GM23338 (cell line): ENCODE data around the gene C11orf98. TPM values are rescaled to one million over a fixed set of nuclear protein-coding genes. Genes with fewer than 3 reads are reported as not detected.
A peak's percentile ranks its signal among the peaks of the same experiment; 100 is the strongest.

Source experiments
- ATAC-seq: fragments of 200-7000 bp; cut with Tn5 transposase; 3 replicates; pipeline ENCODE4 v1.9.1; 2020
- DNase-seq: peaks from one replicate; pipeline ENCODE4 v3.0.0-alpha.2; 2015; ENCODE audit warnings: low spot score
- H2AFZ ChIP-seq: fragments of 200-600 bp; sonication (generic); 2 replicates; pipeline ENCODE4 v1.8.0; 2016; ENCODE audit warnings: antibody characterized with exemption, mild to moderate bottlenecking, moderate library complexity
- H3F3A ChIP-seq: fragments of 200-600 bp; sonication (generic); replicated peaks from 2 replicates; pipeline ENCODE4 v1.8.0; 2017; ENCODE audit warnings: antibody characterized with exemption, mixed run types, low read depth
- H3K27ac ChIP-seq: fragments of 200-600 bp; sonication (generic); 2 replicates; pipeline ENCODE4 v1.6.1; 2016; ENCODE audit warnings: low read depth
- H3K27me3 ChIP-seq: fragments of 200-600 bp; sonication (generic); 2 replicates; pipeline ENCODE4 v1.8.0; 2016; ENCODE audit warnings: mild to moderate bottlenecking, mixed run types, moderate library complexity; ENCODE audit not compliant: insufficient read depth
- H3K36me3 ChIP-seq: fragments of 200-600 bp; sonication (generic); 2 replicates; pipeline ENCODE4 v1.8.0; 2016; ENCODE audit warnings: mild to moderate bottlenecking; ENCODE audit not compliant: insufficient read depth
- H3K4me1 ChIP-seq: fragments of 200-600 bp; sonication (generic); 2 replicates; pipeline ENCODE4 v1.8.0; 2016; ENCODE audit warnings: mild to moderate bottlenecking, moderate library complexity; ENCODE audit not compliant: insufficient read depth
- H3K4me2 ChIP-seq: fragments of 200-600 bp; sonication (generic); 2 replicates; pipeline ENCODE4 v1.7.1; 2017; ENCODE audit warnings: mixed run types
- H3K4me3 ChIP-seq: fragments of 200-600 bp; sonication (generic); 2 replicates; pipeline ENCODE4 v1.6.1; 2016; ENCODE audit warnings: mixed run types
- H3K79me2 ChIP-seq: fragments of 200-600 bp; sonication (generic); replicated peaks from 2 replicates; pipeline ENCODE4 v1.8.0; 2017; ENCODE audit warnings: mild to moderate bottlenecking; ENCODE audit not compliant: insufficient read depth
- H3K9me2 ChIP-seq: fragments of 200-600 bp; sonication (generic); 2 replicates; pipeline ENCODE4 v1.8.0; 2017; ENCODE audit not compliant: insufficient read depth
- H4K20me1 ChIP-seq: fragments of 200-600 bp; sonication (generic); replicated peaks from 2 replicates; pipeline ENCODE4 v1.8.0; 2017; ENCODE audit warnings: mild to moderate bottlenecking; ENCODE audit not compliant: insufficient read depth
- H3K27ac Mint-ChIP-seq: 2 replicates; pipeline ENCODE4 v1.8.0; 2020; ENCODE audit warnings: inconsistent platforms, mild to moderate bottlenecking, moderate library complexity, mixed read lengths
- H3K27me3 Mint-ChIP-seq: 3 replicates; pipeline ENCODE4 v1.8.0; 2022; ENCODE audit warnings: low read depth, mild to moderate bottlenecking, moderate library complexity, mixed read lengths, inconsistent platforms; ENCODE audit not compliant: insufficient read depth, poor library complexity
- H3K36me3 Mint-ChIP-seq: 3 replicates; pipeline ENCODE4 v1.8.0; 2021; ENCODE audit warnings: low read depth, mild to moderate bottlenecking, inconsistent platforms, moderate library complexity, mixed read lengths
- H3K4me1 Mint-ChIP-seq: 3 replicates; pipeline ENCODE4 v1.8.0; 2020; ENCODE audit warnings: mild to moderate bottlenecking, inconsistent platforms, mixed read lengths
- H3K4me3 Mint-ChIP-seq: 3 replicates; pipeline ENCODE4 v1.8.0; 2021; ENCODE audit warnings: moderate library complexity, mild to moderate bottlenecking, inconsistent platforms, mixed read lengths
- H3K9me3 Mint-ChIP-seq: 3 replicates; pipeline ENCODE4 v1.8.0; 2020; ENCODE audit warnings: moderate library complexity, mild to moderate bottlenecking, inconsistent platforms, mixed read lengths
- CREB1 ChIP-seq: fragments of 250-450 bp; sonication (Bioruptor Pico); IDR thresholded peaks from 2 replicates; pipeline ENCODE4 v1.5.0; 2020; ENCODE audit warnings: low read depth, mild to moderate bottlenecking, moderate library complexity
- EZH2 ChIP-seq: fragments of 200-600 bp; sonication (generic); IDR thresholded peaks from one replicate; pipeline ENCODE4 v1.8.0; 2017; ENCODE audit warnings: antibody characterized with exemption, mild to moderate bottlenecking, low read depth; ENCODE audit not compliant: unreplicated experiment
- JUNB ChIP-seq: IDR thresholded peaks from one replicate; pipeline ENCODE4 v1.6.1; 2016; ENCODE audit warnings: antibody characterized with exemption; ENCODE audit not compliant: unreplicated experiment
- NANOG ChIP-seq: IDR thresholded peaks from 2 replicates; pipeline ENCODE4 v1.6.1; 2016; ENCODE audit warnings: antibody characterized with exemption, borderline replicate concordance
- POLR2AphosphoS5 ChIP-seq: IDR thresholded peaks from 2 replicates; pipeline ENCODE4 v1.6.1; 2016; ENCODE audit warnings: antibody characterized with exemption, low read depth
- REST ChIP-seq: IDR thresholded peaks from one replicate; pipeline ENCODE4 v1.6.1; 2018; ENCODE audit warnings: antibody characterized with exemption; ENCODE audit not compliant: unreplicated experiment
- polyA plus RNA-seq: library from polyadenylated mRNA; unstranded; fragments of >200 nt; fragmentation: Nextera tagmentation; extraction: Ambion mirVana; gene quantifications from 2 replicates; pipeline ENCODE4 v1.2.1, GENCODE V29; 2016
- total RNA-seq: library from RNA; depleted of rRNA; stranded (reverse); fragments of >200 nt; shearing (Covaris generic); gene quantifications from 2 replicates; pipeline ENCODE4 v1.2.3, GENCODE V29; 2014
- TF ChIP-seq, protein P1 (sequence below): fragments of 250-450 bp; sonication (Bioruptor Pico); IDR thresholded peaks from 2 replicates; pipeline ENCODE4 v1.5.0; 2020; ENCODE audit warnings: mild to moderate bottlenecking, moderate library complexity
- TF ChIP-seq, protein P2 (sequence below), 2 experiments: fragments of 200-600 bp in 1 of 2; sonication (generic) in 1 of 2; conservative IDR thresholded peaks; 2 replicates each; pipeline versions ENCODE4 v1.5.1 to v1.6.1; 2016 to 2017; ENCODE audit warnings: antibody characterized with exemption in 2 of 2, low read depth in 2 of 2, mild to moderate bottlenecking in 2 of 2, moderate library complexity in 1 of 2

Gene C11orf98
- total and polyA plus RNA-seq, 2 experiments from 2014 or later: 132 to 479 TPM

DNA sequence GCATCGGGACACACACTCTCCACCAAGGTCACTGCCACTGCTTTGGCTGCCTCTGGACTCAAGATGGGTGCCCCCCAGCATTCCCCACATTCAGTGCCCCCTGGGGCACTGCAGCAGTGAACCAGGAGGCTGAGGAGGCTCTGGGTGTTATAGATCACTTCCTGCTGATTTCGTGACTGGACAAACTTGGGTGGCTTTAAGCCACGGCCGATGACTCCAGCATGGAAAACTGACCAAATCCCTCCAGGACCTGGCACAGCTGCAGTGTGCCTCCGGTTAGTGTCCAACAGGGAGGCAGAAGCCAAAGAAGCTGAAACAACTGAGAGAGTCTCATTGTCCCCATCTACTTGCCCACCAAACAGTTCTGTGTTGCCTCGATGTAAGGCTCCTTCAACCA is 17.4 kb downstream of the C11orf98 start (continued):
- TF ChIP-seq REST (no peak), POLR2AphosphoS5 (no peak), CREB1 (no peak), EZH2 (no peak)

GRCh38 chr11:62646825-62647608 is 18.0 kb downstream of the C11orf98 start:
- peak; percentile 9 for ATAC-seq
- DNase-seq: no peak
- peak overlapping the region; percentile 39 for H3K4me2 ChIP-seq
- TF ChIP-seq REST (no peak), NANOG (no peak), JUNB (no peak), POLR2AphosphoS5 (no peak)
- TF ChIP-seq, protein P1, sequence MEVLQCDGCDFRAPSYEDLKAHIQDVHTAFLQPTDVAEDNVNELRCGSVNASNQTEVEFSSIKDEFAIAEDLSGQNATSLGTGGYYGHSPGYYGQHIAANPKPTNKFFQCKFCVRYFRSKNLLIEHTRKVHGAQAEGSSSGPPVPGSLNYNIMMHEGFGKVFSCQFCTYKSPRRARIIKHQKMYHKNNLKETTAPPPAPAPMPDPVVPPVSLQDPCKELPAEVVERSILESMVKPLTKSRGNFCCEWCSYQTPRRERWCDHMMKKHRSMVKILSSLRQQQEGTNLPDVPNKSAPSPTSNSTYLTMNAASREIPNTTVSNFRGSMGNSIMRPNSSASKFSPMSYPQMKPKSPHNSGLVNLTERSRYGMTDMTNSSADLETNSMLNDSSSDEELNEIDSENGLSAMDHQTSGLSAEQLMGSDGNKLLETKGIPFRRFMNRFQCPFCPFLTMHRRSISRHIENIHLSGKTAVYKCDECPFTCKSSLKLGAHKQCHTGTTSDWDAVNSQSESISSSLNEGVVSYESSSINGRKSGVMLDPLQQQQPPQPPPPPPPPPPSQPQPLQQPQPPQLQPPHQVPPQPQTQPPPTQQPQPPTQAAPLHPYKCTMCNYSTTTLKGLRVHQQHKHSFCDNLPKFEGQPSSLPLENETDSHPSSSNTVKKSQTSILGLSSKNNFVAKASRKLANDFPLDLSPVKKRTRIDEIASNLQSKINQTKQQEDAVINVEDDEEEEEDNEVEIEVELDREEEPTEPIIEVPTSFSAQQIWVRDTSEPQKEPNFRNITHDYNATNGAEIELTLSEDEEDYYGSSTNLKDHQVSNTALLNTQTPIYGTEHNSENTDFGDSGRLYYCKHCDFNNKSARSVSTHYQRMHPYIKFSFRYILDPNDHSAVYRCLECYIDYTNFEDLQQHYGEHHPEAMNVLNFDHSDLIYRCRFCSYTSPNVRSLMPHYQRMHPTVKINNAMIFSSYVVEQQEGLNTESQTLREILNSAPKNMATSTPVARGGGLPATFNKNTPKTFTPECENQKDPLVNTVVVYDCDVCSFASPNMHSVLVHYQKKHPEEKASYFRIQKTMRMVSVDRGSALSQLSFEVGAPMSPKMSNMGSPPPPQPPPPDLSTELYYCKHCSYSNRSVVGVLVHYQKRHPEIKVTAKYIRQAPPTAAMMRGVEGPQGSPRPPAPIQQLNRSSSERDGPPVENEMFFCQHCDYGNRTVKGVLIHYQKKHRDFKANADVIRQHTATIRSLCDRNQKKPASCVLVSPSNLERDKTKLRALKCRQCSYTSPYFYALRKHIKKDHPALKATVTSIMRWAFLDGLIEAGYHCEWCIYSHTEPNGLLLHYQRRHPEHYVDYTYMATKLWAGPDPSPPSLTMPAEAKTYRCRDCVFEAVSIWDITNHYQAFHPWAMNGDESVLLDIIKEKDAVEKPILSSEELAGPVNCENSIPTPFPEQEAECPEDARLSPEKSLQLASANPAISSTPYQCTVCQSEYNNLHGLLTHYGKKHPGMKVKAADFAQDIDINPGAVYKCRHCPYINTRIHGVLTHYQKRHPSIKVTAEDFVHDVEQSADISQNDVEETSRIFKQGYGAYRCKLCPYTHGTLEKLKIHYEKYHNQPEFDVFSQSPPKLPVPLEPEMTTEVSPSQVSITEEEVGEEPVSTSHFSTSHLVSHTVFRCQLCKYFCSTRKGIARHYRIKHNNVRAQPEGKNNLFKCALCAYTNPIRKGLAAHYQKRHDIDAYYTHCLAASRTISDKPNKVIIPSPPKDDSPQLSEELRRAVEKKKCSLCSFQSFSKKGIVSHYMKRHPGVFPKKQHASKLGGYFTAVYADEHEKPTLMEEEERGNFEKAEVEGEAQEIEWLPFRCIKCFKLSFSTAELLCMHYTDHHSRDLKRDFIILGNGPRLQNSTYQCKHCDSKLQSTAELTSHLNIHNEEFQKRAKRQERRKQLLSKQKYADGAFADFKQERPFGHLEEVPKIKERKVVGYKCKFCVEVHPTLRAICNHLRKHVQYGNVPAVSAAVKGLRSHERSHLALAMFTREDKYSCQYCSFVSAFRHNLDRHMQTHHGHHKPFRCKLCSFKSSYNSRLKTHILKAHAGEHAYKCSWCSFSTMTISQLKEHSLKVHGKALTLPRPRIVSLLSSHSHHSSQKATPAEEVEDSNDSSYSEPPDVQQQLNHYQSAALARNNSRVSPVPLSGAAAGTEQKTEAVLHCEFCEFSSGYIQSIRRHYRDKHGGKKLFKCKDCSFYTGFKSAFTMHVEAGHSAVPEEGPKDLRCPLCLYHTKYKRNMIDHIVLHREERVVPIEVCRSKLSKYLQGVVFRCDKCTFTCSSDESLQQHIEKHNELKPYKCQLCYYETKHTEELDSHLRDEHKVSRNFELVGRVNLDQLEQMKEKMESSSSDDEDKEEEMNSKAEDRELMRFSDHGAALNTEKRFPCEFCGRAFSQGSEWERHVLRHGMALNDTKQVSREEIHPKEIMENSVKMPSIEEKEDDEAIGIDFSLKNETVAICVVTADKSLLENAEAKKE: no peak
- TF ChIP-seq, protein P2, sequence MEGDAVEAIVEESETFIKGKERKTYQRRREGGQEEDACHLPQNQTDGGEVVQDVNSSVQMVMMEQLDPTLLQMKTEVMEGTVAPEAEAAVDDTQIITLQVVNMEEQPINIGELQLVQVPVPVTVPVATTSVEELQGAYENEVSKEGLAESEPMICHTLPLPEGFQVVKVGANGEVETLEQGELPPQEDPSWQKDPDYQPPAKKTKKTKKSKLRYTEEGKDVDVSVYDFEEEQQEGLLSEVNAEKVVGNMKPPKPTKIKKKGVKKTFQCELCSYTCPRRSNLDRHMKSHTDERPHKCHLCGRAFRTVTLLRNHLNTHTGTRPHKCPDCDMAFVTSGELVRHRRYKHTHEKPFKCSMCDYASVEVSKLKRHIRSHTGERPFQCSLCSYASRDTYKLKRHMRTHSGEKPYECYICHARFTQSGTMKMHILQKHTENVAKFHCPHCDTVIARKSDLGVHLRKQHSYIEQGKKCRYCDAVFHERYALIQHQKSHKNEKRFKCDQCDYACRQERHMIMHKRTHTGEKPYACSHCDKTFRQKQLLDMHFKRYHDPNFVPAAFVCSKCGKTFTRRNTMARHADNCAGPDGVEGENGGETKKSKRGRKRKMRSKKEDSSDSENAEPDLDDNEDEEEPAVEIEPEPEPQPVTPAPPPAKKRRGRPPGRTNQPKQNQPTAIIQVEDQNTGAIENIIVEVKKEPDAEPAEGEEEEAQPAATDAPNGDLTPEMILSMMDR (conservative IDR thresholded peaks at IDR 0.05; ENCODE audit: low read depth in 2 of 2): no peak

More at GRCh38 chr11:62646825-62647608, 18.0 kb downstream of the C11orf98 start:
- Histone ChIP-seq H3K4me3 (peak overlapping the region; percentile 100; the same call in 1 of the 2 replicates), H3F3A (0 out of 2 replicates have a peak, but pooled peaks cover 16% of the 10 kb centered on the region), H3K36me3 (peaks cover 10% of the 10 kb centered on the region; the same call in 1 of the 2 replicates), H3K4me1 (peaks cover 1% of the 10 kb centered on the region; the same call in 1 of the 2 replicates), H3K27ac (no peak overlapping the region), H3K9me2 (no peaks in the 10 kb centered on the region), H2AFZ (no peak overlapping the region), H4K20me1 (peaks cover 19% of the 10 kb centered on the region), H3K79me2 (peaks cover 51% of the 10 kb centered on the region), H3K27me3 (no peaks in the 10 kb centered on the region)
- peak overlapping the region; percentile 99 for H3K4me3 Mint-ChIP-seq
- H3K27ac Mint-ChIP-seq: no peak overlapping the region; the same call in 1 of the 2 replicates
- H3K27me3 Mint-ChIP-seq: peaks cover 10% of the 10 kb centered on the region
- H3K9me3 Mint-ChIP-seq: peaks cover 2% of the 10 kb centered on the region; the same call in 1 of the 3 replicates
- peaks cover 39% of the 10 kb centered on the region for H3K36me3 Mint-ChIP-seq
- peaks cover 12% of the 10 kb centered on the region for H3K4me1 Mint-ChIP-seq
